ENCODE data around the gene MMRN2.
A peak's percentile ranks its signal among the peaks of the same experiment; 100 is the strongest.

The MMRN2 gene

DNA sequence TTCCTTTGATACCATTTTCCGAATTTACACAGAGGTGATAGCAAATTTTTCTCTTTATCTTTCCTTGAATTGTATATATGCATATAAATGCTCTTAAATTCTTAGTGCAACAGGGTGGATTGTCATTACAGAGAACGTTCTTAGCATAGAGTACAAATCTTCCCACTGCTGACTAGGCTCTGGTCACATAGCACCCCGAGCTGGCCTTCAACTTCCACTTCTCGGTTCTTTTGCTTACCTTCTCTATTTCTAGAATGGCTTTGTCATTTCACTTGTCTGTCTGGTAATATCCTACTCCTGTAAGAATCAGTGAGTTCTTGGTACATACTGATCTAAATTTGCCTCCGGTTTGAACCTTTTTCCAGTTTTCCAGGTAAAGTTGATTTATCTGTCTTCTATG is 24.3 kb upstream of the MMRN2 start:
- TF ChIP-seq EGR1 (IDR thresholded peaks at IDR 0.05) (no peak), ZBTB7A (IDR thresholded peaks at IDR 0.05; ENCODE audit: low read depth) (no peak)
- TF ChIP-seq, protein P1, sequence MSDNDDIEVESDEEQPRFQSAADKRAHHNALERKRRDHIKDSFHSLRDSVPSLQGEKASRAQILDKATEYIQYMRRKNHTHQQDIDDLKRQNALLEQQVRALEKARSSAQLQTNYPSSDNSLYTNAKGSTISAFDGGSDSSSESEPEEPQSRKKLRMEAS (IDR thresholded peaks at IDR 0.05), result no peak
- TF ChIP-seq, protein P2, sequence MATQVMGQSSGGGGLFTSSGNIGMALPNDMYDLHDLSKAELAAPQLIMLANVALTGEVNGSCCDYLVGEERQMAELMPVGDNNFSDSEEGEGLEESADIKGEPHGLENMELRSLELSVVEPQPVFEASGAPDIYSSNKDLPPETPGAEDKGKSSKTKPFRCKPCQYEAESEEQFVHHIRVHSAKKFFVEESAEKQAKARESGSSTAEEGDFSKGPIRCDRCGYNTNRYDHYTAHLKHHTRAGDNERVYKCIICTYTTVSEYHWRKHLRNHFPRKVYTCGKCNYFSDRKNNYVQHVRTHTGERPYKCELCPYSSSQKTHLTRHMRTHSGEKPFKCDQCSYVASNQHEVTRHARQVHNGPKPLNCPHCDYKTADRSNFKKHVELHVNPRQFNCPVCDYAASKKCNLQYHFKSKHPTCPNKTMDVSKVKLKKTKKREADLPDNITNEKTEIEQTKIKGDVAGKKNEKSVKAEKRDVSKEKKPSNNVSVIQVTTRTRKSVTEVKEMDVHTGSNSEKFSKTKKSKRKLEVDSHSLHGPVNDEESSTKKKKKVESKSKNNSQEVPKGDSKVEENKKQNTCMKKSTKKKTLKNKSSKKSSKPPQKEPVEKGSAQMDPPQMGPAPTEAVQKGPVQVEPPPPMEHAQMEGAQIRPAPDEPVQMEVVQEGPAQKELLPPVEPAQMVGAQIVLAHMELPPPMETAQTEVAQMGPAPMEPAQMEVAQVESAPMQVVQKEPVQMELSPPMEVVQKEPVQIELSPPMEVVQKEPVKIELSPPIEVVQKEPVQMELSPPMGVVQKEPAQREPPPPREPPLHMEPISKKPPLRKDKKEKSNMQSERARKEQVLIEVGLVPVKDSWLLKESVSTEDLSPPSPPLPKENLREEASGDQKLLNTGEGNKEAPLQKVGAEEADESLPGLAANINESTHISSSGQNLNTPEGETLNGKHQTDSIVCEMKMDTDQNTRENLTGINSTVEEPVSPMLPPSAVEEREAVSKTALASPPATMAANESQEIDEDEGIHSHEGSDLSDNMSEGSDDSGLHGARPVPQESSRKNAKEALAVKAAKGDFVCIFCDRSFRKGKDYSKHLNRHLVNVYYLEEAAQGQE (IDR thresholded peaks at IDR 0.05; ENCODE audit: low read depth), result no peak
- TF ChIP-seq, protein P3, sequence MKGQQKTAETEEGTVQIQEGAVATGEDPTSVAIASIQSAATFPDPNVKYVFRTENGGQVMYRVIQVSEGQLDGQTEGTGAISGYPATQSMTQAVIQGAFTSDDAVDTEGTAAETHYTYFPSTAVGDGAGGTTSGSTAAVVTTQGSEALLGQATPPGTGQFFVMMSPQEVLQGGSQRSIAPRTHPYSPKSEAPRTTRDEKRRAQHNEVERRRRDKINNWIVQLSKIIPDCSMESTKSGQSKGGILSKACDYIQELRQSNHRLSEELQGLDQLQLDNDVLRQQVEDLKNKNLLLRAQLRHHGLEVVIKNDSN (IDR thresholded peaks at IDR 0.05), result no peak

DNA sequence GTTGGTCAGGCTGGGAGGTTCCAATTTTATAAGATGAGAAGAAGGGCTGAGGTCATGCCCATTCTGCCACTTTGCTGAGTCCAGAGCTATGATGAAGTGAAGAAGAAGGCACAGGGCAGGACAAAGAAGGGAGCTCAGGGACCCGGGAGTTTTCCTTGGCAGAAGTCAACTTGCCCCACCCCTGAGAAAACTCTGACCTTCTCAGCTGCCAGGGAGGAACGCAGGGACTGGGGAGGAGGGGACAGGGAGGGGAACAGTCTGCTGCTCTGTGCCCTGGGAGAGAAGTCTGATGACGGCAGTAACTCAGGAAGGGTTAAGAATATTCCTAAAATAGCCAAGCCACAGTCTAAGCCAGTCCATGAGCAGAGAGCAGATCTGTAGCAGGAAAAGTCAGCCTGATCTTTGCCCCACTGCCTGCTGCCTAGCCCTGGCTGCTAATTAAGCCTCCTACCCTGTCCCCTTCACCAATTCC is 22.6 kb upstream of the MMRN2 start:
- TF ChIP-seq NFIC (IDR thresholded peaks at IDR 0.05), result no peak
- TF ChIP-seq ZBTB7A (IDR thresholded peaks at IDR 0.05; ENCODE audit: low read depth), result no peak

DNA sequence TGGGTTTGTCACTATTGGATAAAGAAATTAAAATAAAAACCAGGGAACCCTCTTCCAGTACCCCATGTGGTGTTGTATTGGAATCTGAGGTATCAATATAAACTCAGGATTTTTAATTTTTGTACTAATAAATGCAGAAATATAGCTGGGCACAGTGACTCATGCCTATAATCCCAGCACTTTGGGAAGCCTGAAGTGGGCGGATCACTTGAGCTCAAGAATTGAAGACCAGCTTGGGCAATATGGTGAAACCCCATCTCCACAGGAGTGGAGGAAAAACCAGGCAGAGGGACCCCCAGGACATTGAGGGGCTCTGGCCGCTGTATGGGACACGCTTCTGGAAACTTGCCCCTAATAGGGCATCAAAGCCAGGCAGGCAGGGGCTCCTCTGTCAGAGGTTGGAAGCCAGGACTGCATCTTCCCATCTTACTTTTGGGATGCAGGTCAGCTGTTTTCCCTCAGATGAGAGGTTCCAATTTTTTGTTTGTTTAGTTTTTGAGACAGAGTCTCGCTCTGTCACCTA is 21.9 kb upstream of the MMRN2 start:
- TF ChIP-seq ZBTB7A (IDR thresholded peaks at IDR 0.05; ENCODE audit: low read depth), result no peak
- no peak for TF ChIP-seq CEBPB (IDR thresholded peaks at IDR 0.05)
- no peak for TF ChIP-seq TAF1 (IDR thresholded peaks at IDR 0.05; ENCODE audit: low read depth)
- TF ChIP-seq, protein P1 (IDR thresholded peaks at IDR 0.05), result no peak
- TF ChIP-seq, protein P2 (IDR thresholded peaks at IDR 0.05; ENCODE audit: low read depth), result no peak
- TF ChIP-seq CREB1 (IDR thresholded peaks at IDR 0.05; ENCODE audit: low read depth), result no peak

DNA sequence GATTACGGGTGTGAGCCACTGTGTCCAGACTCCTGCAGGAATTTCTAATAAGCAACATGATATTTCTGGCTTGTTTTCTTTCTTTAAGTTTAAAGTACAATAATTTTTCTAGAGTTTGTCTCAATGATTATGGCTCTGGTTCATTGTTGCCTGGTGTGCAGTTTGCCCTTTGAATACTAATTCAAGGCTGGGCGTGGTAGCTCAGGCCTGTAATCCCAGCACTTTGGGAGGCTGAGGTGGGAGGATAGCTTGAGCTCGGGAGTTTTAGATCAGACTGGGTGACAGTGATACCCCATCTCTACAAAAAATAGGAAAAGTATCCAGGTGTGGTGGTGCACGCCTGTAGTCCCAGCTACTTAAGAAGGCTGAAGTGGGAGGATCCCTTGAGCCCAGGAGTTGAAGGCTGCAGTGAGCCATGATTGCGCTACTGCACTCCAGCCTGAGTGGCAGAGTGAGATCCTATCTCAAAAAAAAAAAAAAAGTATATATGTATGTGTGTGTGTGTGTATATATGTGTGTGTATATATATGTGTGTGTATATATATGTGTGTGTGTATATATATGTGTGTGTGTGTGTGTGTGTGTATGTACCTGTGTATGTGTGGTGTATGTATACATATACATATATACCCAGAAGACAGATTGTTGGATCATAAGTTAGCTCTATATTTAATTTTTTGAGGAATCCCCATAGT is 19.1 kb upstream of the MMRN2 start:
- TF ChIP-seq TAF1 (IDR thresholded peaks at IDR 0.05; ENCODE audit: low read depth) (no peak), EP300 (IDR thresholded peaks at IDR 0.05; ENCODE audit: borderline replicate concordance) (no peak), TCF12 (IDR thresholded peaks at IDR 0.05; ENCODE audit: low read depth) (no peak), ZBTB7A (IDR thresholded peaks at IDR 0.05; ENCODE audit: low read depth) (no peak), CEBPB (IDR thresholded peaks at IDR 0.05) (no peak), FOXM1 (IDR thresholded peaks at IDR 0.05; ENCODE audit: borderline replicate concordance, low read depth) (no peak), NFIC (IDR thresholded peaks at IDR 0.05) (no peak), EGR1 (IDR thresholded peaks at IDR 0.05) (no peak), TEAD4 (IDR thresholded peaks at IDR 0.05) (no peak), CREB1 (IDR thresholded peaks at IDR 0.05; ENCODE audit: low read depth) (no peak)
- TF ChIP-seq, protein P3 (IDR thresholded peaks at IDR 0.05), result no peak
- TF ChIP-seq, protein P1 (IDR thresholded peaks at IDR 0.05), result no peak
- TF ChIP-seq, protein P2 (IDR thresholded peaks at IDR 0.05; ENCODE audit: low read depth), result no peak

DNA sequence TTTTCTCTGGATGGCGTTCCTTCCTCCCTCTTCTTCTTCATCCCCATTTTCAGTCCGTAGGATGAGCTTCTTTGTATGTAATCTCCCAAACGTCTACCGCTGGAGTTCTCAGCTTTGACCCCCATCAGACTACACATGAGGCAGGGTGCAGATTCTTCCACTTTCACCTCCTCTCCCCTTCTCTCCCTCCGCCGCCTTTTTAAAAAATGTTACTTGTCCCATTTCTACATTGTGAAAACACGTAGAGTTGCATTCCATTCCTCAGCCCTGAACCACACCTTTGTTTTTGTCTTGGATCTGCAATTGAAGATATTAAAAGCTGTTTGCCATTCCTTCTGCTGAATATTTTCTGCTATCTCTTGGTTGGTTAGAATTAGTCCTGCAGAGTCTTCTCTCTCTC is 17.1 kb upstream of the MMRN2 start:
- no peak for TF ChIP-seq TAF1 (IDR thresholded peaks at IDR 0.05; ENCODE audit: low read depth)
- TF ChIP-seq TEAD4 (IDR thresholded peaks at IDR 0.05), result peak; percentile 74

All from Ishikawa (cell line).